Esophagus muscularis mucosa (tissue), 3 donors: Measurements from ENCODE around the gene BRF1.

ENCODE experiments used
- CTCF ChIP-seq, 3 experiments: fragments of 200-600 bp in 2 of 3; fragments of 450-650 bp in 1 of 3; sonication (generic) in 2 of 3; IDR thresholded peaks; one replicate each; pipeline ENCODE4 v1.5.1; 2017 to 2019; ENCODE audit warnings: antibody characterized with exemption in 3 of 3, mild to moderate bottlenecking in 2 of 3, moderate library complexity in 1 of 3
- POLR2AphosphoS5 ChIP-seq, 2 donors: sonication (generic); formaldehyde crosslinking; IDR thresholded peaks; one replicate each; pipeline ENCODE4 v1.6.1; 2017; ENCODE audit warnings: antibody characterized with exemption in 2 of 2

- no peak for TF ChIP-seq POLR2AphosphoS5 (IDR thresholded peaks at IDR 0.05)
- TF ChIP-seq CTCF (IDR thresholded peaks at IDR 0.05), result no peak
These were observed 25.7 kb upstream of the BRF1 start for GRCh38 chr14:105326568-105326867.
